GM12801 (cell line): ENCODE results near the gene AGPAT4.

ENCODE experiments used
- TF ChIP-seq, protein P1 (sequence below): IDR thresholded peaks from one replicate; pipeline ENCODE4 v1.5.1; 2011; ENCODE audit warnings: control low read depth; ENCODE audit not compliant: insufficient read length; ENCODE audit errors: extremely low read depth

The AGPAT4 gene

GRCh38 chr6:161191007-161191406 is 82.9 kb downstream of the AGPAT4 start:
- TF ChIP-seq, protein P1, sequence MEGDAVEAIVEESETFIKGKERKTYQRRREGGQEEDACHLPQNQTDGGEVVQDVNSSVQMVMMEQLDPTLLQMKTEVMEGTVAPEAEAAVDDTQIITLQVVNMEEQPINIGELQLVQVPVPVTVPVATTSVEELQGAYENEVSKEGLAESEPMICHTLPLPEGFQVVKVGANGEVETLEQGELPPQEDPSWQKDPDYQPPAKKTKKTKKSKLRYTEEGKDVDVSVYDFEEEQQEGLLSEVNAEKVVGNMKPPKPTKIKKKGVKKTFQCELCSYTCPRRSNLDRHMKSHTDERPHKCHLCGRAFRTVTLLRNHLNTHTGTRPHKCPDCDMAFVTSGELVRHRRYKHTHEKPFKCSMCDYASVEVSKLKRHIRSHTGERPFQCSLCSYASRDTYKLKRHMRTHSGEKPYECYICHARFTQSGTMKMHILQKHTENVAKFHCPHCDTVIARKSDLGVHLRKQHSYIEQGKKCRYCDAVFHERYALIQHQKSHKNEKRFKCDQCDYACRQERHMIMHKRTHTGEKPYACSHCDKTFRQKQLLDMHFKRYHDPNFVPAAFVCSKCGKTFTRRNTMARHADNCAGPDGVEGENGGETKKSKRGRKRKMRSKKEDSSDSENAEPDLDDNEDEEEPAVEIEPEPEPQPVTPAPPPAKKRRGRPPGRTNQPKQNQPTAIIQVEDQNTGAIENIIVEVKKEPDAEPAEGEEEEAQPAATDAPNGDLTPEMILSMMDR: no peak

DNA sequence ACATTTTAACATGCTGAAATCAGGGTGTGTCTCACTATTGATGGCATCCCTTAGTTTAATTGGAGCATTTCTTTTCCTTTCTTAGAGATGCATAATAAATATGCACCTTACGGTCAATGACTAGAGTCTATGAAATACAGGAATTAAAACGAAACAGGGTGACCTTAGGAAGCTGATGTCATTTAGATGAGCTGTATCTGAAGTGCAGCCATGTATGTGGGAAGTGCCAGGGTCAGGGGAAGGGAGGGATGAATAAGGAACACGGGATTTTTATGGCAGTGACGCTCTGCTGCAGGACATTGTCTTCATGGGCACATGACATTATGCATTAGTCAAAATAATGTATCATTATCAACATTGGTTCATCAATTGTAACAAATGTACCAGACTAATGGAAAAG is 84.0 kb downstream of the AGPAT4 start:
- TF ChIP-seq, protein P1: no peak

GRCh38 chr6:161188547-161189465 is 85.1 kb downstream of the AGPAT4 start:
- TF ChIP-seq, protein P1: no peak

GRCh38 chr6:161186173-161186769 is 87.6 kb downstream of the AGPAT4 start:
- TF ChIP-seq, protein P1: no peak

- TF ChIP-seq, protein P1: no peak
Measured at GRCh38 chr6:161181121-161181520, 92.7 kb downstream of the AGPAT4 start.

- TF ChIP-seq, protein P1: no peak
Measured at GRCh38 chr6:161171207-161171606, 102.7 kb downstream of the AGPAT4 start.

GRCh38 chr6:161169696-161170095 is 104.2 kb downstream of the AGPAT4 start:
- TF ChIP-seq, protein P1: no peak
